Kidney epithelial cell (primary cell): ENCODE results near the gene SAMSN1. TPM values are rescaled to one million over a fixed set of nuclear protein-coding genes. Genes with fewer than 3 reads are reported as not detected.
"Not testable (repeated sequence)": the region's sequence is repeated elsewhere in the genome, so short reads cannot be mapped to it uniquely, and the experiment has no call there.

Source experiments
- DNase-seq: peaks from one replicate; pipeline ENCODE4 v3.0.0-alpha.2; 2010; ENCODE audit warnings: low read depth
- H3K27me3 ChIP-seq: 2 replicates; pipeline ENCODE4 v1.6.0; 2011; ENCODE audit warnings: low read length; ENCODE audit not compliant: control insufficient read depth, insufficient read depth
- H3K36me3 ChIP-seq: 2 replicates; pipeline ENCODE4 v1.5.1; 2011; ENCODE audit warnings: low read length; ENCODE audit not compliant: control insufficient read depth, insufficient read depth
- H3K4me3 ChIP-seq: 2 replicates; pipeline ENCODE4 v1.5.1; 2011; ENCODE audit warnings: low read depth, mild to moderate bottlenecking, control low read depth, low read length
- CTCF ChIP-seq: IDR thresholded peaks from 2 replicates; pipeline ENCODE4 v1.5.1; 2011; ENCODE audit warnings: mild to moderate bottlenecking, moderate library complexity, low read length, control low read depth, inconsistent platforms; ENCODE audit not compliant: insufficient read depth, poor library complexity, severe bottlenecking
- total RNA-seq: library from RNA; depleted of rRNA; stranded (reverse); fragments of >200 nt; gene quantifications from 2 replicates; pipeline ENCODE4 v1.2.3, GENCODE V29; 2015

Gene SAMSN1
- total RNA-seq, 1 donor from 2014 or later, result 0.04 TPM

- H3K4me3 ChIP-seq, result no peak overlapping the region
- H3K27me3 ChIP-seq, result no peaks in the 10 kb centered on the region
- TF ChIP-seq CTCF, result no peak
- no peak for DNase-seq
- no peaks in the 10 kb centered on the region for H3K36me3 ChIP-seq
These were observed 19.9 kb downstream of the SAMSN1 start for GRCh38 chr21:14526199-14526598.

DNA sequence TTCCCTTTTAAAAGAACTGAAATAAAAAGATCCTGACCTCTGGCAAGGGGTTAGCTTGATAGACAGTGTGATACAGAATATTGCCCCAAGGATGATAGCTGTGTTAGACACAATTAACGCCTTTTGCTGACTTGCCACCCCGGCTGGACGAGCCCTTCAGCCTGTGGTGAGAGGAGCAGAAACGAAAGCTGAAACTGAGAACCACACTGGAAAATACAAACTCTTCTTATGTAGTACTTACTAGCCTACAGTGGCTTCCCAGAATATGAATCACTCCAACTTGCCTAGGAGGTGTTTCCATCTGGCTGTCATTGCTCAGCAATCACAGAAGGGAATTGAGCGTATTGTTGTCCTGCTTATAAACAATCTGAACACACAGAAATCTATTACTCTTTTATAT lies 22.9 kb downstream of the SAMSN1 start:
- DNase-seq, result no peak
- no peak for TF ChIP-seq CTCF
- no peaks in the 10 kb centered on the region for H3K36me3 ChIP-seq
- no peaks in the 10 kb centered on the region for H3K27me3 ChIP-seq
- H3K4me3 ChIP-seq, result no peak overlapping the region

DNA sequence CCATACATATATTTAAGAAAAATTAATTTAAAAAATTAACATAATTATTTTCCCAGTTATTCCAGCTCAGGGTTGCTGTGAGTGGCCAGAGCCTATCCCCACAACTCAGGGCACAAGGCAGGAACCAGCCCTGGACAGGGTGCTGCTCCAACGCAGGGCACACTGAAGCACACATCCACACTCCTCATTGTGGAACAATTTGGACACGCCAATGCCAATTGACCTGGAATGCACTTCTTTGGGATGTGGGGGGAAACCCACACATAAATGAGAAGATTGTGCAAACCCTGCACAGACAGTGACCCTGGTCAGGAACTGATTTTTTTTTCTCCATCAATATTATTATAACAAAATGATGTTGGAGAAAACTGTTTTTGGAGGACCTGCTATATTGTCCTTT lies 23.4 kb downstream of the SAMSN1 start:
- no peaks in the 10 kb centered on the region for H3K36me3 ChIP-seq
- no peaks in the 10 kb centered on the region for H3K27me3 ChIP-seq
- DNase-seq, result no peak
- no peak overlapping the region for H3K4me3 ChIP-seq
- no peak for TF ChIP-seq CTCF

GRCh38 chr21:14520535-14520934 lies 25.6 kb downstream of the SAMSN1 start:
- H3K36me3 ChIP-seq, result no peaks in the 10 kb centered on the region
- H3K27me3 ChIP-seq, result no peaks in the 10 kb centered on the region
- H3K4me3 ChIP-seq, result no peak overlapping the region
- no peak for DNase-seq
- TF ChIP-seq CTCF, result no peak

GRCh38 chr21:14519000-14519399 lies 27.1 kb downstream of the SAMSN1 start:
- DNase-seq, result no peak
- Histone ChIP-seq H3K4me3 (no peak overlapping the region), H3K36me3 (no peaks in the 10 kb centered on the region), H3K27me3 (no peaks in the 10 kb centered on the region)
- TF ChIP-seq CTCF, result no peak

DNA sequence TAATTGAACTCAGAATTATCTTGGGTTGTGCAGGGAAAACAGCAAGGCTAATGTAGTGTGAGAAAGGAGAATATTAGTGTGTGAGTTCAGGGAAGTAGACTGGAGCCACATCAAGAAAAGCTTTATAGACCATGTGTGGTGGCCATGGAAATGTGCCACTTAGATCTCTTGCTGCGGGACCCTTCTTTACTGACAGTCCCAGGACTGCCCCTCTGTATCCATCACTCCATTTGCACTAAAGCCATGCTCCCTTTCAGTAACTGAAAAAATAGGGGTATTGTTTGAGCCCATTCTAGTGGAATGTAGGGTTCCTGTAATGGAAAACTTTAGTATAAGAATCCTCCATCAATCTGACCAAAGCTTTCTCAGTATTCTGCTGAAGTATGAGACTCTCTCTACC lies 32.3 kb downstream of the SAMSN1 start:
- Histone ChIP-seq H3K36me3 (no peaks in the 10 kb centered on the region), H3K4me3 (no peak overlapping the region), H3K27me3 (no peaks in the 10 kb centered on the region)
- no peak for DNase-seq
- TF ChIP-seq CTCF, result no peak

DNA sequence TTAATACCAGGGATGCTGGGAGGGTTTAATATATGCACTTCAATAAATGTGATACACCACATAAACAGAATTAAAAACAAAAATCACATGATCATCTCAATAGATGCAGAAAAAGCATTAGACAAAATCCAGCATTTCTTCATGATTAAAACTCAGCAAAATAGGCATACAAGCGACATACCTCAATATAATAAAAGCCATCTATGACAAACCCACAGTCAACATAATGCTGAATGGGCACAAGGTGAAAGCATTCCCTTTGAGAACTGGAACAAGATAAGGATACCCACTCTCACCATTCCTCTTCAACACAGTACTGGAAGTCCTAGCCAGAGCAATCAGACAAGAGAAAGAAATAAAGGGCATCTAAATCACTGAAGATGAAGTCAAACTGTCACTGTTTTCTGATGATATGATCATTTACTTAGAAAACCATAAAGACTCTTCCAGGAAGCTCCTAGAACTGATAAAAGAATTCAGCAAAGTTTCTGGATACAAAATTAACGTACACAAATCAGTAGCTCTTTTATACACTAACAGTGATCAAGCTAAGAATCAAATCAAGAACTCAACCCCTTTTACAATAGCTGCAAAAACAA lies 39.2 kb downstream of the SAMSN1 start:
- H3K27me3 ChIP-seq, DNase-seq, H3K36me3 ChIP-seq, H3K4me3 ChIP-seq: not testable (repeated sequence)
